Astrocyte of the cerebellum (primary cell): Measurements from ENCODE around the gene HOXA13.

Experiments used
- DNase-seq: peaks from one replicate; pipeline ENCODE4 v3.0.0-alpha.2; 2011; ENCODE audit warnings: low read depth
- H3K4me3 ChIP-seq: 2 replicates; pipeline ENCODE4 v1.5.1; 2011; ENCODE audit warnings: mild to moderate bottlenecking, low read depth, low read length, moderate library complexity
- in situ Hi-C: cut with HindIII; loops from 2 replicates; pipeline ENCODE4 v1.10.0; 2017; ENCODE audit warnings: low sequenced_read_pairs
- TF ChIP-seq, protein P1 (sequence below): IDR thresholded peaks from 2 replicates; pipeline ENCODE4 v1.5.1; 2012; ENCODE audit warnings: low read length, low read depth, moderate library complexity, mild to moderate bottlenecking; ENCODE audit errors: missing control alignments

HOXA13 gene

DNA sequence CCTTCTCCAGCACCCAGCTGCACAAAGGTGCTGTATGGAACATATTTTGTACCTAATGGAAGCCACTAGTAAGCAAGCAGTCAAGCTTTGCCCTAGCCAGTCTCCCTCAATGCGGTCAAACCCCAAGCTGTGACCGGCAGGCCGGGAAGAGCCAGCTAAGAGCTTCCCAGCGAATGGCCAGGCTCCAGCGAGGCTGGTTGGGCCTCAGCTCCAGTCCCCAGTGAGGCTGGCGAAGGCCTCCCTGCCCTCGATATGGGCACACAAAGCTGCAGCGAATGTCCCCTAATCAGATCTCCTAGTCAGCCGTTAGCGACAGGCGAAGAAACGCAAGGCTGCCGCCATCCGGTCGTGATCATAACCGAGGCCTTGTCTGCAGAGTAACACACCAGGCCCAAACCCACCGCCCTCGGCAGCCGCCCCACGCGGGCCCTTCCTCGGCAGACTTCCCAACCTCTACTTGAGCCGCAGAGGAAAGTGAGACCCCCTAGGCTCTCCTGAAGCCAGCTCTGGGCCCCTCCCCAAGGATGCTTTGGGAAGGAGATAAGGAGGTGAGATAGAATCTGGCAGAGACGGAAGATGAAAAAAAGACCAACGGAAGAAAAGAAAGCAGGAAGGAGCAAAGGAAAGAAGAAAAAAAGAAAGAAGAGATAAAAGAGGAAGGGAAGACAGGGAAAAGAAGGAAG is 31.5 kb downstream of the HOXA13 start:
- DNase-seq, result no peak

DNA sequence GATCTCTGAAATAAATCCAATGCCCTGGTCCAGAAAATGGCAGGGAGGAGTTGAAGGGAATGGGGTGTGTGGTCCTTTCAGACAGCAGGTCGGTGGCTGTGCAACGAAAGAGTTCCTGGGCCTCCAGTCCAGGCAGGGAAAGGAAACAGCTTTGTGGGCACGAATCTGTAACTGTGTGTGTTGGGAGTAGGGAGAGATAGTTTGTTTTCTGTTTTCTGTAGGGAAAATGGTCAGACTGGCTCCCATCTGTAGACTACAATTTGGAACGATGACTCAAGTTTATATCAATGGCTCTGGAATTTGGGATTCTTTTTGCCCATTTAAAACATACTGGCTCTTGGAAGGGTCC is 32.0 kb downstream of the HOXA13 start:
- no peak overlapping the region for H3K4me3 ChIP-seq
- no peak for DNase-seq
- TF ChIP-seq, protein P1, sequence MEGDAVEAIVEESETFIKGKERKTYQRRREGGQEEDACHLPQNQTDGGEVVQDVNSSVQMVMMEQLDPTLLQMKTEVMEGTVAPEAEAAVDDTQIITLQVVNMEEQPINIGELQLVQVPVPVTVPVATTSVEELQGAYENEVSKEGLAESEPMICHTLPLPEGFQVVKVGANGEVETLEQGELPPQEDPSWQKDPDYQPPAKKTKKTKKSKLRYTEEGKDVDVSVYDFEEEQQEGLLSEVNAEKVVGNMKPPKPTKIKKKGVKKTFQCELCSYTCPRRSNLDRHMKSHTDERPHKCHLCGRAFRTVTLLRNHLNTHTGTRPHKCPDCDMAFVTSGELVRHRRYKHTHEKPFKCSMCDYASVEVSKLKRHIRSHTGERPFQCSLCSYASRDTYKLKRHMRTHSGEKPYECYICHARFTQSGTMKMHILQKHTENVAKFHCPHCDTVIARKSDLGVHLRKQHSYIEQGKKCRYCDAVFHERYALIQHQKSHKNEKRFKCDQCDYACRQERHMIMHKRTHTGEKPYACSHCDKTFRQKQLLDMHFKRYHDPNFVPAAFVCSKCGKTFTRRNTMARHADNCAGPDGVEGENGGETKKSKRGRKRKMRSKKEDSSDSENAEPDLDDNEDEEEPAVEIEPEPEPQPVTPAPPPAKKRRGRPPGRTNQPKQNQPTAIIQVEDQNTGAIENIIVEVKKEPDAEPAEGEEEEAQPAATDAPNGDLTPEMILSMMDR, result no peak
- in situ Hi-C loops, result loop anchor here (25.0 kb wide), 1 partner anchor 1006 kb away; the partner anchor contains the start of gene NFE2L3

More for the DNA sequence above, 31.5 kb downstream of the HOXA13 start:
- H3K4me3 ChIP-seq, result no peak overlapping the region
- in situ Hi-C loops, result loop anchor here (25.0 kb wide), 1 partner anchor 1006 kb away; the partner anchor contains the start of gene NFE2L3
- TF ChIP-seq, protein P1, result no peak

DNA sequence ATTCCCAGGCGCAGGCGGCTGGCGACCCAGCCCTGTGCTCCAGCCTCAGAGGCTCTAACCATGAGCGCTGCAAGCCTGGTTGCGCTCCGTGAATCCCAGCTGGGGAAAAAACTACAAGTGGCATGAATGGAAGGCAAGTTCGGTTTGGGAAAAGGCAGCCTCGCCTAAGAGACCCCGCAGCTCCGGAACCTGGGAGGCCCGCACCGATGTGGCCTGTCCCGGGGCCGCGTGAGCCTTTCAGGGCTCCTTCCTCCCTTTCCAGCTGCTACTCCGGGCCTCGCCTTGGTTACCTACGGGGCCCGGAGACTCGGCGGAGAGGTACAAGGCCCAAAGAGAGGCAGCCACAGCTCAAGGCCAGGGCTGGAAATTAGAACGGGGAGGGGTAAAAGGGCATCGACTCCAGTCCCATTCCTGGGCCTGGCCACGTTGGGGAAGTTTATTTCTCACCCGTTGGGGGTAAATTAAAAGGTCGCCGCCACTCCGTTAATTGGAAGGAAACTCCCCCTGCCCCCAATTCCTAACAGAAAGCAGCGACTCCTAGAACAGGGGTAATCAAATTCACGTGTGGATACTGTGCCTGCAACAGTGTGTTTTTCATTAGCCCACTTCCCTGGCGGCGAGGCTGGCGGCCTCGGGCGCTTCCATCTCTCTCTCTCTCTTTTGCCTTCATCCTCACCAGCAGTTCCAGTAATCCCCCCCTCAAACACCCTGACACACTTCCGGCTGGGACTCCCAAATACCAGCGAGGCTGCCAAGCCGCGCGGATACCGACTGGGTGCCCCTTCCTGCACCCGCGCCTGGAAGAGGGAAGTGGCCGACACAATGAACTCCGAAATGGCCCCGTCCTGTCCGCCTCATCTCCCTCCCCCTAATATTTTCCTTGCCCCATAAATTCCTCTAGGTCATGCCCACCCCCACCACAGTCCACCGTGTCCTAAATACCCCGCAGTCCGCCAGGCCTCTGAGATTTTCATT is 33.1 kb downstream of the HOXA13 start:
- DNase-seq, result no peak
- in situ Hi-C loops, result loop anchor here (25.0 kb wide), 1 partner anchor 1005 kb away; the partner anchor contains the start of gene NFE2L3
- no peak overlapping the region for H3K4me3 ChIP-seq
- TF ChIP-seq, protein P1, result no peak

DNA sequence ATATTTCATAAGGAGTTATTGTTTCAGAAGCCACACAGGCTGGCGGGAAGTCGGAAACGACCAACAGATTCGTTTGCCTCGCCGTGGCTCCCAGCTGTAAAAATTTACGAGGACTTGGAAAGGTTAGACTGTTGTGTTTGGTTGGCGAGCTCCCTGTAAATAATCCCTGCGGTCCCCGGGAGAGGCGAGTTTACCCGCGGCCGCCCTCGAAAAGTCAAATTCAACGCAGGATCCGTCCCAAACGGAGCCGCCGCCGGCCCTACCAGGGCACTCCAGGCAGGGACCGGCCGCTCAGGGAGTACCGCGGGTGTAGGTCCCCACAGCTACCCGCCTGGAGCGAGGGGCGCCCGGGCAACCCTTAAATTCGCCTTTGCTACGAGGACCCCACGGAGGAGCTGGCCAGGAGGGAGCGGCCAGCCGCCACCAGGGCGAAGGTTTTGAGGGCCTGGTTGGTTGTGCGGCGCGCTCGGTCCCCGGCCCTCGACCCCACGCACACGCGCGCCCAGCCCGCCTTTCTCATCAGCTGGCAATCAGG is 33.8 kb downstream of the HOXA13 start:
- in situ Hi-C loops, result loop anchor here (25.0 kb wide), 1 partner anchor 1004 kb away; the partner anchor contains the start of gene NFE2L3
- no peak overlapping the region for H3K4me3 ChIP-seq
- DNase-seq, result no peak
- TF ChIP-seq, protein P1, result no peak

DNA sequence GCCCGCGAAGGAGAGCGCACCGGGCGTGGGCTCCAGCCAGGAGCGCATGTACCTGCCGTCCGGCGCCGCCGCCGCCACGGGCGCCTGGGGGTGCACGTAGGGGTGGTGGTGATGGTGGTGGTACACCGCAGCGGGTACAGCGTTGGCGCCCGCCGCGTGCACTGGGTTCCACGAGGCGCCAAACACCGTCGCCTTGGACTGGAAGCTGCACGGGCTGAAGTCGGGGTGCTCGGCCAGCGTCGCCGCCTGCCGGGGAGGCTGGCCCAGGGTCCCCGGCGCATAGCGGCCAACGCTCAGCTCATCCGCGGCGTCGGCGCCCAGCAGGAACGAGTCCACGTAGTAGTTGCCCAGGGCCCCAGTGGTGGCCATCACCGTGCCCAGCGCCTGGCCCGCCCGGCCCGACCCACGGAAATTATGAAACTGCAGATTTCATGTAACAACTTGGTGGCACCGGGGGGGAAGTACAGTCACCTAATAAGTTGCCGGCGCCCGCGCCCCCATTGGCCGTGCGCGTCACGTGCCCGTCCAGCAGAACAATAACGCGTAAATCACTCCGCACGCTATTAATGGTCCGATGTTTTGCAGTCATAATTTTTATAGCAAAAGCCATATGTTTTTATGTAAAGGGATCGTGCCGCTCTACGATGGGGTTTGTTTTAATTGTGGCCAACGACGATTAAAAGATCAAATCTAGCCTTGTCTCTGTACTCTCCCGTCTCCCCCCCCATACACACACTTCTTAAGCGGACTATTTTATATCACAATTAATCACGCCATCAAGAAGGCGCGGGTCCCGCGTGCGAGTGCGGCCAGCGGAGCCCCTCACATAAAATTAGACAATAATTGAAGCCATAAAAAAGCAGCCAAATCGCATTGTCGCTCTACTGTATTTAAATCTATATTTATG is 34.5 kb downstream of the HOXA13 start, which contains the start of gene HOXA9:
Gene HOXA9 (minus strand): TSS at position 449 of the 907 bp plus-strand sequence. CDS start 80 bp downstream, at position 369.
- TF ChIP-seq, protein P1, result no peak
- no peak within 1 kb of the TSS for H3K4me3 ChIP-seq
- no peak for DNase-seq
- in situ Hi-C loops, result loop anchor here (25.0 kb wide), 1 partner anchor 1003 kb away; the partner anchor contains the start of gene NFE2L3
